C1 segment of cervical spinal cord (tissue), 14 donors: ENCODE measurements around the gene TMEM89.

Experiments used
- DNase-seq, 14 donors: peaks; one replicate each; lab custom pipeline; 2025; lab: John Stamatoyannopoulos, UW

Gene TMEM89

GRCh38 chr3:48621461-48621869 is at the start of gene TMEM89:
TSS of gene TMEM89 (minus strand) at chr3:48621769. CDS start at chr3:48621756, 13 bp downstream.
- DNase-seq = no peak

- no peak for DNase-seq
These were observed 43.4 kb upstream of the TMEM89 start for GRCh38 chr3:48664929-48665328.

- DNase-seq = no peak
These were observed 42.7 kb upstream of the TMEM89 start for GRCh38 chr3:48664313-48664644.

- DNase-seq = peak; percentile 71 to 98 (median 93)
These were observed 42.1 kb upstream of the TMEM89 start for GRCh38 chr3:48663489-48664312.

GRCh38 chr3:48662753-48663488 is 41.4 kb upstream of the TMEM89 start, which contains the start of gene CELSR3:
TSS of gene CELSR3 (minus strand) at chr3:48662886. CDS start at chr3:48662634, 252 bp downstream.
- DNase-seq = peak in 13 of 14 donors; percentile 4 to 85 (median 64)

- peak in 2 of 14 donors; percentile 27 to 39 for DNase-seq
These were observed 40.7 kb upstream of the TMEM89 start for GRCh38 chr3:48662145-48662752.

GRCh38 chr3:48661501-48662144 is 40.1 kb upstream of the TMEM89 start:
- DNase-seq = peak in 12 of 14 donors; percentile 33 to 81 (median 52)

- DNase-seq = no peak
These were observed 39.3 kb upstream of the TMEM89 start for GRCh38 chr3:48660800-48661400.

- no peak for DNase-seq
These were observed 35.3 kb upstream of the TMEM89 start for GRCh38 chr3:48656841-48657281.

- peak in 11 of 14 donors; percentile 11 to 58 (median 30) for DNase-seq
These were observed 34.7 kb upstream of the TMEM89 start for GRCh38 chr3:48656061-48656840.

- no peak for DNase-seq
These were observed 34.0 kb upstream of the TMEM89 start for GRCh38 chr3:48655606-48656005.

- DNase-seq = no peak
These were observed 33.5 kb upstream of the TMEM89 start for GRCh38 chr3:48655063-48655462.

GRCh38 chr3:48652923-48653715 is 31.6 kb upstream of the TMEM89 start:
- no peak for DNase-seq

GRCh38 chr3:48651771-48652170 is 30.2 kb upstream of the TMEM89 start:
- DNase-seq = no peak

- DNase-seq = no peak
These were observed 29.2 kb upstream of the TMEM89 start for GRCh38 chr3:48650723-48651122.

- no peak for DNase-seq
These were observed 26.8 kb upstream of the TMEM89 start for GRCh38 chr3:48648188-48648850.

GRCh38 chr3:48647714-48648113 is 26.1 kb upstream of the TMEM89 start:
- no peak for DNase-seq

- DNase-seq = no peak
These were observed 23.6 kb upstream of the TMEM89 start for GRCh38 chr3:48644898-48645760.
